Thyroid gland (tissue), 4 donors: ENCODE results near the gene FBXO31.

Source experiments
- CTCF ChIP-seq, 6 experiments: fragments of 200-600 bp in 3 of 6; fragments of 450-650 bp in 3 of 6; sonication (generic) in 3 of 6; IDR thresholded peaks; one replicate each; pipeline ENCODE4 v1.5.1; 2016 to 2019; ENCODE audit warnings: antibody characterized with exemption in 6 of 6, mild to moderate bottlenecking in 2 of 6, inconsistent platforms in 1 of 6, moderate library complexity in 1 of 6
- POLR2A ChIP-seq, 2 donors: fragments of 450-650 bp; IDR thresholded peaks; one replicate each; pipeline ENCODE4 v1.6.1; 2017; ENCODE audit warnings: antibody characterized with exemption in 2 of 2, mild to moderate bottlenecking in 2 of 2, moderate library complexity in 1 of 2

DNA sequence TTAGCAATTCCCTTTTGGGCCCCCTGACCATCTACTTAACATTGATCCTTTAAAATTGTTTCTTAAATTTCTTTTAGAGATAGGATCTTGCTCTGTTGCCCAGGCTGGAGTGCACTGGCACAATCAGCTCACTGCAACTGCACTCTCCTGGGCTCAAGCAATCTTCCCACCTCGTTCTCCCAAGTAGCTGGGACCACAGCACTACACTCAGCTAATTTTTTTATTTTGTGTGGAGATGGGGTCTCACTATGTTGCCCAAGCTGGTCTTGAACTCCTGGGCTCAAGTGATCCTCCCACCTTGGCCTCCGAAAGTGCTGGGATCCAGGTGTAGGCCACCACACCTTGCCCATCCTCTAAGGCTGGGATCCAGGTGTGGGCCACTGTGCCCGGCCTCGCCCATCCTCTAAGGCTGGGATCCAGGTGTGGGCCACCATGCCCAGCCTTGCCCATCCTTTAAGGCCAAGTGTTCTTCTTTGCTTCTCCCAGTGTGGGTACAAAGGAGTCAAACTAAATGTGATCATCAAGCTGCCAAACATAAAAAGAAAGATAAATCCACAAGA, 79.5 kb downstream of the FBXO31 start:
- TF ChIP-seq CTCF (IDR thresholded peaks at IDR 0.05) = no peak
- no peak for TF ChIP-seq POLR2A (IDR thresholded peaks at IDR 0.05)
